GM23338 (cell line): ENCODE measurements around the gene KIFC1.

Source experiments
- JUNB ChIP-seq: IDR thresholded peaks from one replicate; pipeline ENCODE4 v1.6.1; 2016; ENCODE audit warnings: antibody characterized with exemption; ENCODE audit not compliant: unreplicated experiment
- TF ChIP-seq, protein P1 (sequence below), 2 experiments: fragments of 200-600 bp in 1 of 2; sonication (generic) in 1 of 2; conservative IDR thresholded peaks; 2 replicates each; pipeline versions ENCODE4 v1.5.1 to v1.6.1; 2016 to 2017; ENCODE audit warnings: antibody characterized with exemption in 2 of 2, low read depth in 2 of 2, mild to moderate bottlenecking in 2 of 2, moderate library complexity in 1 of 2
- TF ChIP-seq, protein P2 (sequence below): IDR thresholded peaks from one replicate; pipeline ENCODE4 v1.6.1; 2018; ENCODE audit warnings: antibody characterized with exemption; ENCODE audit not compliant: unreplicated experiment

DNA sequence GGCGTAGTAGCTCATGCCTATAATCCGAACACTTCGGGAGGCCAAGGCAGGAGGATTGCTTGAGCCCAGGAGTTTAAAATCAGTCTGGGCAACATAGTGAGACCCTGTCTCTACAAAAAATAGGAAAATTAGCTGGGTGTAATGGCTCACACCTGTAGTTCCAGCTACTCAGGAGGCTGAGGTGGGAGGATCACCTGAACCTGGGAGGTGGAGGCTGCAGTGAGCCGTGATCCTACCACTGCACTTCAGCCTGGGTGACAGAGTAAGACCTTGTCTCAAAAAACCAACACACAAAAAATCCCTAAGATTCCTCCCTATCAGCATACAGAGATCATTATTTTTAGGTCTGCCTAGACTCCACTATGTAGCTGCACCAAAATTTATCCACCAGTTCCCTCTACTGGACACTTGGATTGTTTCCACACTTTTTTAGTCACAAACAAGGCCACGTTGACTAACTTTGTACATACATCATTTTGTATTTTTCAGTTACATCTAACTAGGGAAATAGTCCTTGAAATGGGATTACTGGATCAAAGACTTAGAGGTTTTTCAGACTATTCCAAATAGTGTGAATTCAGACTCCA lies 15.6 kb downstream of the KIFC1 start:
- TF ChIP-seq, protein P1, sequence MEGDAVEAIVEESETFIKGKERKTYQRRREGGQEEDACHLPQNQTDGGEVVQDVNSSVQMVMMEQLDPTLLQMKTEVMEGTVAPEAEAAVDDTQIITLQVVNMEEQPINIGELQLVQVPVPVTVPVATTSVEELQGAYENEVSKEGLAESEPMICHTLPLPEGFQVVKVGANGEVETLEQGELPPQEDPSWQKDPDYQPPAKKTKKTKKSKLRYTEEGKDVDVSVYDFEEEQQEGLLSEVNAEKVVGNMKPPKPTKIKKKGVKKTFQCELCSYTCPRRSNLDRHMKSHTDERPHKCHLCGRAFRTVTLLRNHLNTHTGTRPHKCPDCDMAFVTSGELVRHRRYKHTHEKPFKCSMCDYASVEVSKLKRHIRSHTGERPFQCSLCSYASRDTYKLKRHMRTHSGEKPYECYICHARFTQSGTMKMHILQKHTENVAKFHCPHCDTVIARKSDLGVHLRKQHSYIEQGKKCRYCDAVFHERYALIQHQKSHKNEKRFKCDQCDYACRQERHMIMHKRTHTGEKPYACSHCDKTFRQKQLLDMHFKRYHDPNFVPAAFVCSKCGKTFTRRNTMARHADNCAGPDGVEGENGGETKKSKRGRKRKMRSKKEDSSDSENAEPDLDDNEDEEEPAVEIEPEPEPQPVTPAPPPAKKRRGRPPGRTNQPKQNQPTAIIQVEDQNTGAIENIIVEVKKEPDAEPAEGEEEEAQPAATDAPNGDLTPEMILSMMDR (conservative IDR thresholded peaks at IDR 0.05; ENCODE audit: low read depth in 2 of 2) = no peak; a peak in 1 of 4 replicates
- TF ChIP-seq, protein P2, sequence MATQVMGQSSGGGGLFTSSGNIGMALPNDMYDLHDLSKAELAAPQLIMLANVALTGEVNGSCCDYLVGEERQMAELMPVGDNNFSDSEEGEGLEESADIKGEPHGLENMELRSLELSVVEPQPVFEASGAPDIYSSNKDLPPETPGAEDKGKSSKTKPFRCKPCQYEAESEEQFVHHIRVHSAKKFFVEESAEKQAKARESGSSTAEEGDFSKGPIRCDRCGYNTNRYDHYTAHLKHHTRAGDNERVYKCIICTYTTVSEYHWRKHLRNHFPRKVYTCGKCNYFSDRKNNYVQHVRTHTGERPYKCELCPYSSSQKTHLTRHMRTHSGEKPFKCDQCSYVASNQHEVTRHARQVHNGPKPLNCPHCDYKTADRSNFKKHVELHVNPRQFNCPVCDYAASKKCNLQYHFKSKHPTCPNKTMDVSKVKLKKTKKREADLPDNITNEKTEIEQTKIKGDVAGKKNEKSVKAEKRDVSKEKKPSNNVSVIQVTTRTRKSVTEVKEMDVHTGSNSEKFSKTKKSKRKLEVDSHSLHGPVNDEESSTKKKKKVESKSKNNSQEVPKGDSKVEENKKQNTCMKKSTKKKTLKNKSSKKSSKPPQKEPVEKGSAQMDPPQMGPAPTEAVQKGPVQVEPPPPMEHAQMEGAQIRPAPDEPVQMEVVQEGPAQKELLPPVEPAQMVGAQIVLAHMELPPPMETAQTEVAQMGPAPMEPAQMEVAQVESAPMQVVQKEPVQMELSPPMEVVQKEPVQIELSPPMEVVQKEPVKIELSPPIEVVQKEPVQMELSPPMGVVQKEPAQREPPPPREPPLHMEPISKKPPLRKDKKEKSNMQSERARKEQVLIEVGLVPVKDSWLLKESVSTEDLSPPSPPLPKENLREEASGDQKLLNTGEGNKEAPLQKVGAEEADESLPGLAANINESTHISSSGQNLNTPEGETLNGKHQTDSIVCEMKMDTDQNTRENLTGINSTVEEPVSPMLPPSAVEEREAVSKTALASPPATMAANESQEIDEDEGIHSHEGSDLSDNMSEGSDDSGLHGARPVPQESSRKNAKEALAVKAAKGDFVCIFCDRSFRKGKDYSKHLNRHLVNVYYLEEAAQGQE = no peak
- no peak for TF ChIP-seq JUNB
